Left kidney (tissue), 2 donors: ENCODE measurements around the gene OGDH. TPM values are rescaled to one million over a fixed set of nuclear protein-coding genes. Genes with fewer than 3 reads are reported as not detected.

Source experiments
- DNase-seq: peaks from one replicate; pipeline ENCODE4 v3.0.0-alpha.2; 2013
- polyA plus RNA-seq: library from polyadenylated mRNA; unstranded; fragments of 120-200 nt; gene quantifications from one replicate; pipeline ENCODE4 v1.2.1, GENCODE V29; 2013; ENCODE audit not compliant: insufficient read length

The OGDH gene
- polyA plus RNA-seq, 1 donor: 86.0 TPM

DNA sequence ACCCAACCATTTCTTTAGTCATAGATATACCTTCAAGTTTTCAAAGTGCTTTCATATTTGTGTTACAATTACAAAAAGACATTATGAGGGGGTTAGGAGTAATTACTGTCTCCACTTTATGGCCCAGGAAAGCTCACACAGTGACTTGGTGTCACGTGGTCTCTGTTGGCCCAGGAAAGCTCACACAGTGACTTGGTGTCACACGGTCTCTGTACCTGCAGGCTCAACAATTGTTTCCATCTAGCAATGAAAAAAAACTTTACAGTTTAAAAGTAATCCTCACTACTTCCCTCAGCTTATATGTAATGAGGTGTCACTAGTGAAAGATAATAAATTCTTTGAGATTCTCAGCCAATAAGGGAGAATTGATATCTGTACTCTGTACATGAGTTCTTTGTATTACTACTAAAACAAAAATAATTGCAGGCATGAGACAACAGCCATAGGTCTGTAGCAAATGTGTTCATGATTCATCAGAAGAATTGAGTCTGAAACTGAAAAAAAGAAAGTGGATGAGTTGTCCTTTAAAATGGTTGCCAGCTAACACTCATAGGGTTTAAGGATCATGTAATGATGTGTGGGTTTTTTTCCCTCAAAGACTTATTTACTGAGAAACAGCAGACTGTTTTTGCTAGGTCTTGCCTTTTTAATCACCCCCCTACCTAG is 10.9 kb downstream of the OGDH start:
- DNase-seq: no peak

- no peak for DNase-seq
These were observed 11.6 kb downstream of the OGDH start for GRCh38 chr7:44618045-44618444.

GRCh38 chr7:44618753-44619152 is 12.3 kb downstream of the OGDH start:
- no peak for DNase-seq

- no peak for DNase-seq
These were observed 14.8 kb downstream of the OGDH start for GRCh38 chr7:44621034-44621749.

DNA sequence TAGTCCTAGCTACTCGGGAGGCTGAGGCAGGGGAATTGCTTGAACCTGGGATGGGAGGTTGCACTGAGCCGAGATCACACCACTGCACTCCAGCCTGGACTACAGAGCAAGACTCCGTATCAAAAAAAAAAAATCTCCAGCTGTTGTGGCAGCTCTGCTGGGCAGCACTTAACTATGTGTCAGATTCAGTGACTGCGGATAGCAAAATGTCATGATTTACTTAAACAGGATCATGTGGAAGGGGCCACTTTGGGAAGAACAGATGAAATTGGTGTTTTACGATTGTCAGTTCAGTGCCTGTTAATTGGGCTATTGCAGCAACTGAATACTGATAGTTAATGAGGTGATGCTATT is 15.3 kb downstream of the OGDH start:
- no peak for DNase-seq

- no peak for DNase-seq
These were observed 16.1 kb downstream of the OGDH start for GRCh38 chr7:44622342-44623151.

DNA sequence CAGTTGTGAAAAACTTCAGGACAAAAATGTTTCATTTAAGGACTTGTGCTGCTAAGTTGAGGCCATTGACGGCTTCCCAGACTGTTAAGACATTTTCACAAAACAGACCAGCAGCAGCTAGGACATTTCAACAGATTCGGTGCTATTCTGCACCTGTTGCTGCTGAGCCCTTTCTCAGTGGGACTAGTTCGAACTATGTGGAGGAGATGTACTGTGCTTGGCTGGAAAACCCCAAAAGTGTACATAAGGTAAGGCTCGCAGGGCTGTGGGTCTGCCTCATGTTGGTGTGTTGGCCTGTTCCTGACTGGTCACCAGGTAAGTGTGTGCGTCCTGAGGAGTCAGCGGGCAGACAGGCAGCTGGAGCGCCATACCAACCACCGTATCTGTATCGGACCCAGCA is 17.9 kb downstream of the OGDH start:
- DNase-seq: no peak

DNA sequence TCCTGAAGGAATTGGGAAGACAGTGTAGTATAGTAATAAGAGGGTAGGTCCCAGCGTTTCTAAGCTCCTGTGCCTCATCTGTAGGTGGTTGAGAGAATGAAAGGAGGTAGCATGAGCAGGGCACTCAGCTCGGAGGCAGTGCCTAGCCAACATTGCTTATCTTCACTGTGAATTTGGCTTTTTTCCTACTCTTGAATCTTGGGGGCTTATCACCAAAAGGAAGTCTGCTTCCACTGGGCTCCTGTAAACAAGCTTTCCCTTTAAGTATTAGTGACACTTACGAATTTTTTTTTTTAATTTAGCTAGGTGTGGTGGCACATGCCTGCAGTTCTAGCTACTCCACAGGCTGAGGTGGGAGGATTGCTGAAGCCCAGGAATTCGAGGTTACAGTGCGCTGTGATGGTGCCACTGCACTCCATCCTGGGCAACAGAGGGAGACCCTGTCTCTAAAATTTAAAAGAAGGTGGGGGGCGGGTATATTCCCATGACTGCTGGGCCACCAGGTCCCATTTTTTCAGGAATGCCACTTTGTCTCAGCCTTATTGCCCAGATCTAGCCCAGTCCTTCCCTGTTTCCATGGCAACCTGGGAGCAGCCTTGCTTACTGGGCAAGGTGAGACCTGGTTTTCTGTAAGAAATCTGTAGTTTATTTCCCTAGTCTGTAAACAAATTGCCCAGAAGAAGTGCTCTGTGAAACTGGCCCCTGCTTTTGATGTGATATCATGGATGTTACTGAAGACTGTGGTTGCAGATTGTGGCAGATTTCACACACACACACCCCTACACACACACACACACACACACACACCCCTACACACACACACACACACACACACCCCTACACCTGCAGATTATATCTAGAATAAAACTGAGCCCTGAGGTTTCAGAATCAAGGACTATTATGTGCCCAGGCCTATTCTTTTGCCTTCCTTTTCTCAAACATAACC is 19.4 kb downstream of the OGDH start:
- DNase-seq: no peak

- no peak for DNase-seq
These were observed 20.2 kb downstream of the OGDH start for GRCh38 chr7:44626620-44627019.

DNA sequence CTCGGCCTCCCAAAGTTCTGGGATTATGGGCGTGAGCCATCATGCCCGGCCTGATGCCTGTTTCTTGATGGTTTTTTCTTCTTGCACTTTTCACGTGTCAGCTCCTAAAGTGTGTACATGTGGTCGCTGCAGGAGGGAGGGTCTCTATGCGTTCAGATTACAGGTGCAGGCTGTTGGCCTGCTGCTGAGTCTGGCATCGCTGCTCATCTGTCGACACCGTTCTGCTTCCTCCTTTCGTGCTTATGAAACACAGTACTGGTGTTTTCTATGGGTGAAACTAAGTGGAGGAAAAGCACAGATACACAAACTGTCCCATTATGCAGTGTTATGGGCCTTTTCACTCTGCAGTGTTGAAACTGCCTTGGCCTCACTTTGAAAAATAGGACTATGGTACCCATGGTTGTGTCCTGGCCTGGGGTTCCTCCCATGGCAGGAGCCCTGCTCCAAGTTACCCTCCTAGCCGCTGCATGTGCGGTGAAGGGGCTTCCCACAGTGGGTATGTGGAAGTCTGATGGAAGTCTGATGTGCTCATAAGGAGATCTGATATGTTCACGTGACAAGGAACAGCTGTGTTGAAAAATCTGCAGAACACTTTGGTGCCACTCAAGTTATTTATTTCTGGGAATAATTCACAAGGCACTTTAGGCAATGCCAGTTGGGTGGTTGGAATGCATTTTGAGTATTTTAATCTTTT is 23.5 kb downstream of the OGDH start:
- no peak for DNase-seq

DNA sequence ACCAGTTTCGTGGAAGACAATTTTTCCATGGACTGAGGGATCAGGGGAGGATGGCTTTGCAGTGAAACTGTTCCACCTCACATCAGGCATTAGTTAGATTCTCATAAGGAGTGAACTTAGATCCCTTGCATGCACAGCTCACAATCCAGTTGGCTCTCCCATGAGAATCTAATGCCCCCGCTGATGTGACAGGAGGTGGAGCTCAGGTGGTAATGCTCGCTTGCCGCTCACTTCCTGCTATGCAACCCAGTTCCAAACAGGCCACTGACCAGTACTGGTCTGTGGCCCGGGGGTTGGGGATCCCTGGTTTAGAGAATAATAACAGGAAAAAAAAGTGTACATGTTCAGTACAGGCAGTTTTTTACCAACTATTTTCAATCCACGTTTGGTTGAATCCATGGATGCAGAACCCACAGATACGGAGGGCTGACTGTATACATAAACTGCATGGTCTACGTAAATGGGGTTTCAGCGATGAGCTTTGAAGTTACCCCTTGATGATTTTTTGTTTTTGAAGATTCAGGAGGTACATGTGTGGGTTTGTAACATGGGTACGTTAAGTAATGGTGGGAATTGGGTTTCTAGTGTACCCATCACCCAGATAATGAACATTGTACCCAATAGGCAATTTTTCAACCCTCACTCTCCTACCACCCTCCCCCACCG is 24.5 kb downstream of the OGDH start:
- no peak for DNase-seq

- no peak for DNase-seq
These were observed 25.2 kb downstream of the OGDH start for GRCh38 chr7:44631458-44632115.

- DNase-seq: no peak
These were observed 25.8 kb downstream of the OGDH start for GRCh38 chr7:44632196-44632595.

DNA sequence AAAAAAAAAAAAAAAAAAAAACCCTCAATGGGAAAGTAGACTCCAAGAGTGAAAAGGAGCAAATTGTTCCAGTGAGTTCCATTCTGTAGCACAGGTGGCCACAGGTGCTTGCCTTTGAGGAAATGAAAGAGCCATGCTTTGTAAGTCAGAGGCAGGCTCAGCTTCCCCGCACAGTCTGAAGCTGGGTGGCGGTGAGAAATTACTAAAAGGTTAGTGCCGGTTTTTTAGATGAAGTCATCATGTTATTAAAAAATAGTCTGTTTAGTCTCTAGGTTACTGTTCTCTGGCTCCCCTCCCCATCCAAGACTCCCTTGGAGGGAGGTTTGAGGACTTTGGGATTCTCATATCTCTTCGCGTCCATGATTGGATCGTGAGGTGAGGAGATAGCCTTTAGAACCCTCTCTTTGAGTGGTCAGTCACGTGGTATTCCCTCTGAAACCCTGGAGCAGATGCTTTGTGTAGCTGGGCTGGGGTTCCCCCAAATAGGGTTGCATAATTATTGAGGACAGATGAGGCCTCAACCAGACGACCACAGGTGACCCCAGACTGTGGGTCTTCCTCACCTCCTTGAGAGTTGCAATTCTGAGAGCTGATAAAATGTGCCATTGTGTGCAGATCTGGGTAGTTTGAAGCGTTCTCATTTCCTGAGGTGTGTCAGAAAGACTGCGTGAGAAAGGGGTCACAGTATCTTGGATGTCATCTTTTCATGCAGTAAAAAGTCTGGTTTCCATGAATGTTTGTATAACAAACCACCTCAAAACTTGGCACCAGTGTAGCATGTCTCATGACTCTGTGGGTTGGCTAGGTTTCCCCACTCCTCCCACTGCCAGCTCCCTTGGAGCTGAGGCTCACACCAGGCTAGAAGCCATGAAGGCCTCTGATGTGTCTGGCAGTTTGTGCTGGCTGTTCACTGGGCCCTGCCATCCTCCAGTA is 27.1 kb downstream of the OGDH start:
- no peak for DNase-seq

DNA sequence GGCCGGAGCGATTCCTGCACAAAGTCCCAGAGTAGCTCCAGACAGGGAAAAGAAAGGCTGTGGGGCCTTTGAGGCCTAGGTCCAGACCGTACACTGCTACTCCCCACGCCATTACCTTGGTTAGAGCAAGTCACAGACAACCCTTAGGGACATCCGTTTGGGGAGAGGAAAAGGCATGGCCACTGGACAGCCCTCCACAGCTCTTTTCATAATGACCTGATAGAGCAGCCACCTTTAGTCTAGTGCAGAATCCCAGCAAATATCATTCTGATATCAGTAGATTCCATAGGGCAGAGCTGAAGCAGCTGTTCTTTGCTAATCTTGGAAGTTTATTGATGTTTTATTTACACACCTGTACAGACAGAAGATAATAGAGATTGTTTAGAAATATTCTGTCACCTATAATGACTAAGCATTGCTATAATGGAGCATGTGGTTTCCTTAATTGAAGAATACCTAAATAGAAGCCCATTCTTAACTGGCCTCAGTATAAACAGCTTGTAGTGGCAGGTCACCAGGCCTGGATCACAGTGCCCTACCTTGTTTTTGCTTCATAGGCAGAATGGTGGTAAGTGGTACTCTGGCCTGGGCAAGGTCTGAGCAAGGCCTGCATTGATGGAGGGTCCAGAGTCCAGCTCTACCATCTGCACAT is 27.9 kb downstream of the OGDH start:
- DNase-seq: no peak

DNA sequence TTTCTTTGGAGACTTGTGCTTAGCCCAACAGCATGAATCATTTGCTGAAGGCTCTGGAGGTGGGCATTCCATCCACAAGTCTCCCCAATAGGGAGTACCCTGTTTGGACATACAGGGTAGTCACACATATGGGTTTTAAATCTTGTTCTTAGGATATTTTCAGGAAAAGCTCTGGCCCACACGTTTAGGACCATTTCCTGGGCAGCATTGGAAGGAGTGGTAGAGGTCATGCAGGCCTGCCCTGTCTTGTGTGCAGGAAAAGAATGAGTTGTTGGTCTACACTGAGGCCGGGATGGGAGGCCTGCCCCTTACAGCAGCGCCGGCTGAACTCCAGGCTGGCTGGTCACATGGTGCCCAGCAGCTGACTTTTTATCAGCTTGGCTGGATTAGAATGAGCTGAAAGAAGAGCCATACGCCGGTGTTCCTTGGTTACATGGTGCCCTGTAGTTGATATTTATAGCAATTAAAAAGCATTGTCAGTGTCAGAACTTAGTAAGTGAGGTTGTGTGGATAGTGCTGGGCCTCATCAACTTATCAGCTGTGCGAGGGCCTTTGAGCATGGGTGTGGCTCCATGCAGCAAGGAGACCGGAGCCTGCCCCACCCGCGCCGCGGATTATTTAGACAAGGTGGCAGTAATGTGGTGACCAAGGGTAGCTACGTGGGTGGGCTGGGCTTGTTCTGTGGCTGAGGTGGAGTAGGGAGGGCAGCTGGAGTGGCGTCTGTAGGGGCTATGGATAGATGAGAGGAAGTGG is 28.6 kb downstream of the OGDH start:
- no peak for DNase-seq

DNA sequence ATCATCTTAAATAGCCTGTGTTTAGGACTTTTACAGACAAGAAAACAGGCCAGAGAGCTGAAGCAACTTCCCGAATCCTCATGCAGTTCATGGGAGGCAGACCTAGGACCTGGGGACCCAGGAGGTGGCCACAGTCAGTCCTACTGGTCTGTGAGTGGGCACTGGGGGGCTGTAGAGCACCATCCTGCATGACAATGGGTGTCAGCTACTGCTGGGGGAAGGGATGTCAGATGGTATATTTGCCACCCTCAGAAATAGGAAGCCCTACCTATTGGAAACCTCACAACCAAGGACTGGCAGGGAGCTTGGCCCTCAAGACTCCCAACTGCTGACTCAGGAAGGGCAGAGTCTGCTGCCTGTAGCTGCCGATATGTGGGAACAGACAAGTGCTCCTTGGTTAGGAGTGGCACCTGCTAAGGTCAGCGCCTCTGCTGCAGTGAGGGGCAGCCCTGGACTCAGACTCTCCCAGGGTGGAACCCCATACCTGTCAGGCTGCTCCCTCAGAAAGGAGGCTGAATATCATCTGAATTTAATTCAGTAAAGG is 29.7 kb downstream of the OGDH start:
- DNase-seq: no peak

DNA sequence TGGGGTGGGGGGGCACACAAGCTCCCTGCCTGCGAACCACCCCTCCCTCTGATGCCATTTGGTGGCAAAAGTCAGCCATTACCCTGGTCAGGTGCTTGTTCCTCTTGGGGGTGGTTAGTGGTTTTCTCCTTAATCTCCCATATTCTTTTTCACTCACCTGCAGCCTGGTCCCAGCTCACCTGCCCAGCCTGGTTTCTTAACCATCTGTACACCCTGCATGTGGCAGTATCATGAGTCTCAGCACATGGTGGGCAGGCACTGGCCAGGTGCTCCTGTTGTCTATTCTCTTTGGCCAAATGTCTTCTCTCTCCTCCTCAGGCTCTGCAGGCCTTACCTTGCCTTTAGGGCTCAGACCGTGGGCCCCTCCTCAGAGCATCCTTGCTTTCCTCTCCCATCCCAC is 30.5 kb downstream of the OGDH start:
- DNase-seq: no peak
